Measurements from ENCODE around the gene MYO5B.

The MYO5B gene

DNA sequence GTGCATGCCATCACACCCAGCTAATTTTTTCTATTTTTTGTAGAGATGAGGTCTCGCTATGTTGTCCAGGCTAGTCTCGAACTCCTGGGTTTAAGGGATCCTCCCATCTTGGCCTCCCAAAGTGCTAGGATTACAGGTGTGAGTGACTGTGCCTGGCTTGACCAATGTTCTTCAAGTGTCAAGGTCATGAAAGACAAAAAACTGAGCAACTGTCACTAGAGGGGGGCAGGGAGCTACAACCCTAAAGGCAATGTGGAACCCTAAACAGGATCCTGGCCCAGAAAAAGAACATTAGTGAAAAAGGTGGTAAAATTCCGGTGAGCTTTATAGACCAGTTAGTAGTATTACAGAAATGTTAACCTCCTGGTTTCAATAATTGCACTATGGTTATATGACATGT lies 7.3 kb downstream of the MYO5B start:
- no peak for DNase-seq

DNA sequence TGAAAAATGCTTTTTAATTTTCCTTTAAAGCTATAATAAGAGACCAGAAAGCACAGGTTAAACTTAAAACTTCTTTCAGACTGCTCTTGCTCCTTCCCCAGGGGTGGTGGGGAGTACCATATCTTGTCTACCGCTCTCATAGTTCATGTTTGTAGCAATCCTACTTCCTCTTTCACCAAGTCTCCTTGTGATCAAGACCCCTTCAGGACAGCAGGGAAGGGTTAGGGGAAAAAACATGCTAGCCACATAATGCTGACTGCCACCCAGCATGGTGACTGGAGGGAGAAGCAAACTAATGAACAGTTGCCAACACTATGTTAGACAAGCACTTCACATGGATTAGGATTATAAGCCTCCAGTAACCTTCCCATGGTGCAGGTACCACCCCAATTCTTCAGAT lies 8.6 kb downstream of the MYO5B start:
- no peak for DNase-seq

DNA sequence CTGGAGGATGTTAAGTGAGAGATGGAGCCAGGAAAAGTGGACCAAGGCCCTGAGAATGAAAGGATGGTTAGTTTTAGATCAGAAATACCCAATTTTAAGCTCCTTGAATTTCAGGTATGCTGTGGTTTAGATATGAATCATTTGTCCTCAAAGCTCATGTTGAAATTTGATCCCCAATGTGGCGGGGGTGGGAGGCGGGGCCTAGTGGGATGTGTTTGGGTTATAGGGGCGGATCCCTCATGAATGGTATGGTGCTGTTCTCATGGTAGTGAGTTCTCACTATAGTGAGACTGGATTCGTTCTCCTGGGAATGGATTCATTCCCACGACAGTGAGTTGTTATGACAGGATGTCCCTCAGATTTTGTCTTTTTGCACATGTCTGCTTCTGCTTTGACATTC lies 11.4 kb downstream of the MYO5B start:
- DNase-seq, result no peak

DNA sequence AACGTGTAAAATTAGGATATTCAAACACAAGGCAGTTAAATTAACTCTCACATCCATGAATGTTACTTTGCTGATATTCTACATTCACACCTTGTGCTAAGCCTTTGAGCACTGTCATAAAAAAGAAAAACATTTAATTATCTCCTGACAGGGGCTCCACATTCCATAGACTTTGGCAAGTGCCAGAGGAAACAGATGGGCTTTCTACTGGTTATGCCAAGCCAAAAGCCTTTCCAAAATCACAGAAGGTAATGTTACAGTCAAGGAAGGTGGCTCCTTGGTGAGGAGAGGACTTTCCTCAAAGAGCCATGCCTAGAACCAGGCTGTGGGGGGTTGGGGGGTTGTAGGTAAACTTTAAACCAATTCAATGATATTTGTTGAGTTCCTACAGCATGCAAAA lies 12.4 kb downstream of the MYO5B start:
- no peak for DNase-seq

DNA sequence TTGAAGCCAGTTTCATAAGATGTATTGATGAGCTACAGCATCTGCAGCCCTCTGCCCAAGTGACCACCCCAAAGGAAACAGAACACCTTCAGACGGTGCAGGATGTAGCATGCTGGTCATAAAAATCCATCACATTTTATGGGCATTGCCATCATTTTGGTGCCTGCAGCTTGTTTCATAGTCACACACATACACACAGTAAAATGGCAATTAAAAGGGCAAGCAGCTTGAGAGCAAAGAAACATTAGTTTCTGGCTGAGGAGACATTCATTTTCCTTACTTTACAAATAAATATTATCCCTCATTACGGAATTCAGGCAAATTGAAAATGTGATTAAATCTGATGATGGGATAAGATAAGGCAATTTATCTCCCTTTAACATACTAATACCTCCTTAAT lies 13.4 kb downstream of the MYO5B start:
- no peak for DNase-seq

DNA sequence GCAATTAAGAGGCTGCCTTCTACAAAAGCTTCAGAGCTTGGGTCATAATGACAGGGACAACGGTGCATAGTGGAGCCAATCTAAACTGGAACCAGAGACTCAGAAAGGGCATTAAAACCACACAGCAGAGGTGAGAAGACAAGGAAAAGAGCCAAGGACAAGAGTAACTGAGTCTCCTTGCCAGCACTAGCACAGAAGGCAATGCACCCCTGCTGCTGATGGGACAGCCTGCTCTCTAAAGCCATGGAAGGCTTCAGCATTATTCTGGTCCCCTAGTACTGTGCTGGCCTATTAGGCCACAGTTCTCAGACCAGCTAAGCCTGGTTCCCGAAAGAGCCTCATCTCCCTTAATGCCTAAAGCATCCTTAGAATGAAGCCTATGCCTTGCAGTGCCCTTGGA lies 15.5 kb downstream of the MYO5B start:
- DNase-seq, result no peak

DNA sequence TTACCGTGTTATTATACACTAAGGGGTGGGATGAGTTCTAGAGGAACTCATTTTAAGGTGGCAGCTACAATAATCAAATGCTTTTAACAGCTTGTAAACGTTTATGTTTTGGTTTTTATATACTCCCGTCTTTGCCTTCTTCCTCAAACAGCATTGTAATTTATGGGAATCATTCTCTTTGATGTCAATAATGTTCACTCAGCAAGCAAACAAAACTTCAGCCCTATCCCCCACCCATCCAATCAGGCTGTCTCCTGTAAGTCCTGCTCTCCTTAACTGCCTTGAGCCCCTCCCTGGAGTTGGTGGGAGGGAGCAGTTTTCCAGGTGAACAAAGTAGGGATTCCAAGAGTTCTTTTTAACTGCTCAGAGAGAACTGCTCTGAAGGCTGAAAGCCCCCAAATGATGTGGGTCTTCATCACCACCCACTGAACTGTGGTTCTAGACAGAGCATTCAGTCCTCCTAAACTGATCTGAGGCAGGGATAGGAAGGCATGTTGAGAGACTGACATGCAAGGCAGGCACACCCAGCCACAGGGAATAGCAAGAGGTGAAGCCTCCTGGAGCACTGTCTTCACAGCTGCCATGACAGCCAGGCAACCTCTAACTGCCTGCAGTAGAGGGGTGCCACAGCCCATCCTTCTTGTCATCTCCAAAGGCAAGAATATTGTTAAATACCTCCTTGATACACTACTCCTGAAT lies 17.5 kb downstream of the MYO5B start:
- DNase-seq, result no peak

DNA sequence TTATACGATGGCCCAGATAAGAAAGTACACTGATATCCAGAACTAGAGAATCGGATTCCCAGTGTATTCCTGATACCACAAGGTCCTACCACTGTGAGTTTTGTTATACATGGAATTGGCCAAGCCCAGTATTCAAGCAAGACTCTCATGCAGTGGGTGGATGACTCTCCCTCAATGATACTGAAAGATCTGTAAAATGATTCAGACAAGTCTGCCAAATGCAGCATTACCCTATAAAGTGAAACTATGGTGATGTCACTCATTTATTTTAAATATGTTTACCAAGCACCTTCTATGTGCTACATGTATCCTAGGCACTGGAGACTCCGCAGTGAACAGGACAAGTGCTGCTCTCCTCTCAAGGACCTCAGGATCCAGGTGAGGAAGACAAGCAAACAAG lies 22.6 kb downstream of the MYO5B start:
- no peak for DNase-seq

DNA sequence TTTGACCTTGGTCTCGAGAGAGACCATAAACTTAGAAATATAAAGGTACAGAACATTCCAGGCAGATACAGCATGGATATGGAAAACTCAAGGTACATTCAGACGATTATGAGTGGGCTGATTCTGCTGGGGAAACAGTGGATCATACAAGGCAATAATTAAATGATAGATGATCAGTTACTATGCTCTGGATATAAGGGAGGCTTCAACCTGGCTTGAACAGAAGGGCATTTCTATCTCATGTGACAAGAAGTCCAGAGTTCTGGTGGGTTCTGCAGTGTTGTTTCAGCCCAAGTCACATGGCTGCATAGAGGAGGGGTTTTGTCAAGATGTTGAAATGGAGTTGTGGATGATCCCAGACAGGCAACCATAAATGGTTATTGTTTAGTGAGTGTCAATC lies 23.5 kb downstream of the MYO5B start:
- no peak for DNase-seq

DNA sequence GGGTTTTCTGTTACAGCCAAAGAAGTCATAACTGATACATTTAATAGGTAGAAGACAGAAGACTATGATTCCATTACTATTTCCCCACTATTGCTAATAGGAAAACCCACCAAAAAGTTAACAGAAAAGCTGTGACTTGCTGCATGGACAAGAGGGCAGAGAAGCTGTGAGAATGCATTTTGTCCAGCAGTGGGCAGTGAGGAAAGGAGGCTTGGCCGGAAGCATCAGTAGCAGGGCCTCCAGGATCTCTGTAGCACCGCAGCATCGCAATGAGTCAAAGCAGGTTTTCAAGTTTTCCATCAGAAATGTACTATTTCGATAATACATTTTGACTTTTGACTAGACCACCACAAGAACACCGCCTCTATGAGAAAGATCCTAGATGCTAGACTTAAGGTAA lies 24.9 kb downstream of the MYO5B start:
- no peak for DNase-seq

DNA sequence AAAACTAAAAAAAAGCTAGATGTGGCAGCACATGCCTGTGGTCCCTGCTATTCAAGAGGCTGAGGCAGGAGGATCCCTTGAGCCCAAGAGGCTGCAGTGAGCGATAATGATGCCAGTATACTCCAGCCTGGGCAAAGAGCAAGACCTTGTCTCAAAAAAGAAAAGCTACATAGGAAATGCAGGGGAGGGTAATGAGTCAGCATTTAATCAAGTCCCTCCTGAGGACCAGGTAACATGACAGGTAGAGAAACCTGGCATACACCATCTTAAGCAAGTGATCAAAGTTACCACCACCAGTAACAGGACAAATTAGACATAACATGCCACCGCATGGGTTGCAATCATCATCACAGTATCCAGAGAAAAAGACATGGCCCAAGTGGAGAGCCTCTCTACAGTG lies 25.8 kb downstream of the MYO5B start:
- DNase-seq, result no peak

DNA sequence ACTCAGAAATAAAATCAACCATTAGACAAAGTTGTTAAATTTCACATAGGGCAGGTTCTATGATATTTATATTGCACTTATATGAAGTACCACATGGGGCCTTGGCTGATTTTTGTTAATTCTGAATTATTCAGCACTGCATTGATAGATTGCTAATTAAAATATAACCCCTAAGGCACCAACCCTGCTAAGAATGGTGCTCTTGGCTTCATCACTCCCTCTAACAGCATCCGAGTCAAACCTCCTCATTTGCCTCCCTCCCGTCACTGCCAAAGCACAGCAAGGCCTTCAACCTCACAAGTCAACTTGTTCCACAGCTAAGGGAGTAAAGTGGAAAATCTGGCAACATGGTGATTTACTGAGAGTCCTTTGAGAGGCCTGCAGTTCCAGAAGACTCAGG lies 27.0 kb downstream of the MYO5B start:
- DNase-seq, result no peak

DNA sequence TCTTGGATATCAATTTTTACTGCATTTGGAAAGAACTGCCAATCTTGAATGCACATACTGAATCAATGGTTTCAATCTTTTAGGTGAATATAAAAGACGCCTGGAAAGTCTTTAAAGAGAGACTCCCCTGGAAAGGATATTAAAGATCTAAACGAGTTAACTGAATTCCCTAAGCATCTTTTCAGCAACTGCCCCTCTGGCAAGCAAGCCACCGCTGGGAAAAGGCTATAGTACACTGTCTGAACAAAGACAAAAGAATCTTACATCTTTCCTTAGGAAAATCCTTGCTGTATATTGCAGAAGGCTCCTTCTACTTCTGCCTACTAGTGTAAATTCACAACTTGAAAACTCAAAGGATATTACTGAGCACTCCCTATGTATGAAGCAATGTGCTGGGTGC lies 28.0 kb downstream of the MYO5B start:
- no peak for DNase-seq

DNA sequence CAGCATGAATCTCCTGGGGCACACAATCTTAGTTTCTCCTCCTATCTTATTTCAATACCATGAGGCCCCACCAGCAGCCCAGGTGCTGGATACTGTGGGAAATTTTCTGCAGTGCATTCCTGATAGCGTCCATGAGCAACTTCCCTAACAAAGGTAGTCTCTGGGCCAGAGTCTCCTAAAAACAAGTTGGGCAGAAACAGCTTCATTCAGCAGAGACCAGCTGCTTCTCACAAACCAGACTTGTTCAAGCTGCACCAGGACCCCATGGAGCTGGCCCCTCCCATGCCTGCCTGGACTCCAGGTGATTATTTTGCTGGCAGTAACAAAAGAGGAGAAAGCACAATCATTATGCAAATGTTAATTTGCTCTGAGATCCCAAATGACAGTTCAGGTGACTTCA lies 31.4 kb downstream of the MYO5B start:
- DNase-seq, result no peak

DNA sequence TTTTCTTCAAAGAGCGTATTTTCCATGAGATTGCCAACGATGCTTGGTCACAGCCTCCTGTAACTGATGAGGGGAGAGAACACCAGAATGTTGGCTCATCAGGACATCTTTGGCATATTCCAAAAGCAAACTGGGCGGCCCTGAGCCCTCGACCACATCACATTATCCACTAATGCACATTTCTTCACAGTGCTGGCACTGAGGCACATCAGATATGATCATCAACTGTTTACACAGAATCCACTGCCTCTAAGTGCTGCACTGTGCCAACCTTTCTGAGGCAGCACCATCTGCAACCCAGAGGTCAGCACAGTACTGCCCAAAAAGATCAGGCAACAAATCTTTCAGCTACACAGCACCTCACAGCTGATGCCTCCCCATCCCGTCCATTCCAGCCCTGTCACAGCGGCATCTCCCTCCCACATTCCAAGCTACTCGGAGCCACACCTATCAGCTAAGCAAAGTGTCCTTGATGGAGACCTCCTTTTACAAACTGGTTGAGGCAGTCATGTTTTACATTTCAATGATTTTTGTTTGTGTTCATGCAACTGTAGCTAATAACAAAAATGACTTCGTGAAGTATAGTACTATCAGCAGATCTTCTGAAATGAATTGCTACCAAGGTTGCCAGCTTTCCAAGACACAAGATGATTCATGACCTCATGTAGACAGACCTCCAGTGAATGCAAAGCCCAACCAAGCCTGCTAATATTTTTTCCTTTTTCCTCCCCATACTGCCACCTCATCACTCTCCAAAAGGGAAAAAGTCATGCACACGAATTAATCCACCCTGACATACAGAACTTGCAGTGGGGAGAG lies 32.3 kb downstream of the MYO5B start:
- no peak for DNase-seq

DNA sequence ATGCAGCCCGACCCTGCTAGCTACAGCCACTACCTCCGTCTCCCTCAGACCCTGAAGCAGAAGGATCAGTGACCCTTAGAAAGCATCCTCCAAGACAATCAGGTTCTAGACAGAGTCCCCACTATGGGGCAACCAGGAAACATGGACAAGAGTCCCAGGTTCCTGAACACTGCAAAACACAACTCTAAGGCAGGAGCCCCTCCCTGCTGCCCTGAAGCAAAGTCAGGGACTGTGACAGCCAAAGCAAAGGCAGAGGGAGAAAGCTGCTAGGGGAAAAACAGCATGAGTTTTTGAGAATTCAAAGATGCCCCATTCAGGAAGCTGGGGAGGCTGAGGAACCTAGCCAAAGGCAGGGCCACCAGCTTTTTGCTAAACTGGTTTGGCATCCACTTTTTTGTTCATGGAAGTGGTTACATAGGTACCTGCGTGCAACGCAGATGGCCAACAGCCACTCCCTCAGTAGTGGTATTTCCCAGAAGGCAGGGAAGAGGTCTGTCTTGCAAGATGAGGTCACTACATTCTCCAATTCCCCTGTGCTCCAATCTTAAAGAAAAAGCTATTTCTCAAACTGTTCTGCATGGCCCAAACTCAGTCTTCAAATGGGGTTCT lies 33.2 kb downstream of the MYO5B start:
- no peak for DNase-seq

DNA sequence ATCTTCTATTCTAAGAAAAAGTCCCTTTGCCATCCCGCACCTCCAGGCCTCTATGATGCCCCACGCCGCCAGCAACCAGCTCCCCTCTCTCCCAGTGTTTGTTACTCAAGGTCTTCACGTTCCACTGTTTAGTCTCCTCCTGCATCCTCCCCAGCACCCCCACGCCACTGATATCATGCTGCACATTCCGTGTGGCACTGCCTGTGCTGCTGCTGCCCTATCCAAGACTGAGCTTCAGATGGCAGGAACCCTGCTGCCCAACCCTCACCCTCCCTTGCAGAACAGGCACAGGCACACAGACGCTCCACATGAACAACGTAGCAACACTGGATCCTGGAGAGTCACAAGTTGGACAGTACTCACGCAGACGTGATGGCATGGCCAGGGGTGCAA lies 35.3 kb downstream of the MYO5B start:
- no peak for DNase-seq

DNA sequence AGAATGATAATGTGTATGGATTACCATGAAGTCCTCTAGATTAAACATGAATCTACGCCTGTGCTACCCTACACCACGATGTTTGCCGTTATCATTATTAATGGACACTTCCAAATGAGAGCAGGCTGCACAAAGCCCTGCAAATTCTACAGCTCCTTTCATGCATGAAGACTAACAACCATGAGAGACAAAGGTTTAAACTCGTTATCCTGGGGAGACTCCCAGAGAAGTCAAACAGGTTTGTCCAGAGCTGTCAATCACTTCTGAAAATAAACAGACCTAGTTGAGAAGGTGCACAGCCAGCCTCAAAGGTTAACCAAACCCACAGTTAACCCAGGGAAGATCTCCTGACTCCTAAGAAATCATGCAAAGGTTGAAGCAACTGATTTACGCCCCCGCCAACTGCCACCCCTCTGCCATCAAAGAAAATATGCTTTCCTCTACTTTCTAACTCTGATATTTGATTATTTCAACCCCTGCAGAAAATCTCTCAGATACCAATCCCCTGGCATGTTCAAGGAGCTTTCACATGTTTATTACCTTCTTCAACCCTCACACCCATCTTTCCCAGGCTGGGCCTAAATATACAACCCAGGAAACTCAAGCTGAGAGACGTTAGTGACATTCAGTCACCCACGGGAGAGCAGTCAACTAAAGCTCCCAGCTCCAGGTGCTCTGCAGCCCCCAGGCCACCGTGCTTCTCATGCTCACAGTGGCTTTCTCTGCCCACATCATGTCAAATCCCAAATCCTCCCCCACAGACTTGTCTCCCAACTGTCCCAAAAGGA lies 35.9 kb downstream of the MYO5B start:
- no peak for DNase-seq

DNA sequence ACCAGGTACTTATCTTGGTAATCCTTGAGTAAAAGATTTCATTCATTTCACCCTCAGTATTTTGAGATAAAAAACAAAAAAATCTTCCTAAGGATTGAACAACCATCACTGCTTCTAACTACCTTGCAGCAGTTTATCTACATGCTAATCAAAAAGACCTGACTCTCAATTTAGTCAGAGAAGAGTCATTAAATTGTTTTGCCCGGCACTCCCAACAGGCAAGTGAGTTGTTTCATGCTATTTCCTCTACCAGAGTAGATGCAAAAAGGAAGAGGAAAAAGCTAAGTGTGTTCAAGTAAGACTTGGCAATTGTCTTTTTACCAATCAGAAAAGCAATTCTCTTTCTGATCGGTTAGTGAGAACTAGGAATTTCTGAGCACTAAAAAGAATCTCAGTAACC lies 39.5 kb downstream of the MYO5B start:
- DNase-seq, result no peak

DNA sequence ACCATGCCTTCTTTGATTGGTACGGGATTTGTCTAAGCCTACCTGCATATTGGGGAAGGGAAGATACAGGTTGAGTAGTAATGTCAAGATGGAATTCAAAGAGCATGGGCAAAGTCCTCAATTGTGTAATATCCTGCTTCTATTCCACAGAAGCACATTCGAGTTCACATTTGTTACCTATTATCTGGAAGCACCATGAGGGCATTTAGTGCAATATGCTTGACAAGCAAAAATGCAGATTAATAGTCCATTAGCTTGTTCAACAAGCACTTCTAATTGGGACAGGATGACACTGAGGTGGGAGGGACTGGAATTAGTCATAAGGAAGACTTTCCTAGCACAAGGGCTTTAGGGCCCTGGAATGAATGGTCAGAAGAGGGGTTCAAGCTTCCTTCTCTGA lies 40.5 kb downstream of the MYO5B start:
- DNase-seq, result no peak

DNA sequence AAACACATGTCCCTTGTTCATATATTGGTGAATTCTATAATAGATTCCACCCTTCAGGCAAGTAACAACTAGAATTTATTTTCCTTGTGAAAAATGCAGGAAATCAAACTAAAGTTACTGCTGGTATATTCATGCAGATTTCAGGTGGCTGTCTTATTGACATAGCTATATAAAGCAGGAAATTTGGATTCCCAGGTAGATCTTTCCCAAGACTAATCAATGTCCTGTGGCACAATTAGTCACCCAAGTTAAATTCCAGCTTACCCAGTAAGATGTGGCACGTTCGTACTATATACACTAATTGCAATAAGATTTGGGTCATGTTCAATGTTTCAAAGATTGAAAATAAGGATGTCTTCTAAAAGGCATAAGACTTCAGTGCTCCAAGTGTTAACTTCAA lies 42.0 kb downstream of the MYO5B start:
- no peak for DNase-seq

DNA sequence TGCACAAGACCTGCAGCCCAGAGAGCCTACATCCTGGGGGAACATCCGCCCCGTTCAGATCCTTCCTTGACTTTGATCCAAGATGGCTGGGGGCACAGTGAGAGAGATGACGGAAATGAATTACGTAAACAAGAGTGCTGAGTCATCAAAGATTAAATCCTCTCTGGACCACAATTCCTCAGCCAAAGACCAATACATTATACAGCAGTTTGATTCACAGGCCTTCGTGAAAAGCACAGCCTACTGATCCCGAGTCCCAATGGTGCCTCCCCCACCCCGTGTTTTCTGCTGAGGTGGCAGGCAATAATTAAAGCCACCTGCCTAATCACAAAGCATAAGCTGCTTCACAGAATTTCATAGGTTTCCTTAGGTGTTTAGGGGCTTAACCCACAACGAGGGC lies 43.0 kb downstream of the MYO5B start:
- DNase-seq, result no peak

DNA sequence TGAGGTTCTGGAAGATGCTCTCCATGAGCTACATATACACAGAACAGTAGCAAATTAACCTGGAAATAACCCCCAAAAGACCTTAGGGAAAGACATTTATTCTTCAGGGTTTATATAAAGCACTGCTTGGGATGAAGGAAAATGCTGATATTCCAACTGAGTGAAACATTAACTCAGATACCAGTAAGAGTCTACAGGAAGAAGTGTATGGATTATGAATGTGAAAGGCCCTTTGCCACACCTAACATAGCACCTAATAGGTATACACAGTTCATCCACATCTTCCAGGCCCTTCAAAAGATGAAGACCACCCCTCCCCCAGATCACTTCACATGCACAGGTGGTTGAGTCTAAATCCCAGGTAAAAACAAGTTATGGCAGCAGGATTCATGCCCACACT lies 50.4 kb downstream of the MYO5B start:
- no peak for DNase-seq

DNA sequence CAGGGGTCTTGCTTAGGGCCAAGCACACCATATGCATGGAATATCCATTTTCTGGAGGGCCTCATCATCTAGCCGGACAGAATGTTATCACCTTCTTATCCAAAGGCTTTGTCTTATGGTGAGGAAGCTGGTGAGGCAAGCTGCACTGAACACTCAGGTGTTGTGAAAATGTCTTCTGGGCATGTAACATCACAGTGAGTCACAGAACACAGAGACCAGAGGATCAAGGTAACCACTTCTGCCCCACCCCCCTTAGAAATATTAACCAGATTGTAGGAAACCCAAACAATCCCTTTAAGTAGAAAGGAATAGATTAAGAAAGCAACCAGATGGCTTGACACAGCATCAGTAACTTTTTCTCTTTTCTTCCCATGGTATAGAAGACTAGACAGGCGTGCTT lies 51.1 kb downstream of the MYO5B start:
- DNase-seq, result no peak
